Mammary epithelial cell (primary cell): ENCODE results near the gene IMMP2L.

ENCODE experiments used
- CTCF ChIP-seq, 2 donors: IDR thresholded peaks in 1 of 2; conservative IDR thresholded peaks in 1 of 2; 2 replicates each; pipeline ENCODE4 v1.5.1; 2011 to 2012; ENCODE audit warnings: inconsistent platforms in 2 of 2, low read length in 2 of 2, mild to moderate bottlenecking in 2 of 2, control low read depth in 1 of 2, low read depth in 1 of 2; ENCODE audit not compliant: insufficient read depth in 1 of 2; ENCODE audit errors: extremely low read depth in 1 of 2
- EZH2 ChIP-seq: IDR thresholded peaks from 2 replicates; pipeline ENCODE4 v1.6.1; 2012; ENCODE audit warnings: low read length, inconsistent platforms, borderline replicate concordance

DNA sequence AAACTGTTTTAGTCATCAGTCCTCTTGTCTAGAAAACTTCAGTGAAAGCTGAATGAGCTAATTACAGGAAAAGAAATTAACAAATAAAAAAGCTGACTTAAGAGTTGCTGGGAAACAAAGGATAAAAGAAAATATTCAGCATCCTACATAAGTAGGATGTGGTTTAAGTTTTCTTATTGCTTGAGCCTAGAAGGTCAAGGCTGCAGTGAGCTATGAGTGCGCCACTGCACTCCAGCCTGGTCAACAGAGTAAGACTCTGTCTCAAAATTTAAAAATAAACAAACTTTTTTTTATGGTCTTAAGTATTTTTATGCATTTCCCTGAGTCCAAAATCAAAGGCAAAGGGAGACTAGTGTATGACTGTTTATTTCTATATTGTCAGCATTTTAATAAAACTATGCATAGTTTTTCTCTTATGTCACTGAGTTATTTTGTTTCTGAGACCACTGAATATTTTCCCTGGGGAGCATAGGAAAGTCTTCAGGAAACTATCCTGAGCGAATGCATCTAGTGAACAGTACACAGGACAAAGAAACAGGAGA lies 511.3 kb downstream of the IMMP2L start:
- TF ChIP-seq CTCF (conservative IDR thresholded peaks at IDR 0.05 in 1 of 2, IDR thresholded peaks at IDR 0.05 in 1 of 2; ENCODE audit: extremely low read depth in 1 of 2, insufficient read depth in 1 of 2, low read depth in 1 of 2, low read length in 2 of 2), result no peak
- TF ChIP-seq EZH2, result no peak
